Ovary (tissue), 9 donors: Measurements from ENCODE around the gene SHLD1. TPM values are rescaled to one million over a fixed set of nuclear protein-coding genes. Genes with fewer than 3 reads are reported as not detected.

ENCODE experiments used
- DNase-seq, 5 donors: peaks; one replicate each; pipeline ENCODE4 v3.0.0-alpha.2; 2019 to 2020
- H3K27ac ChIP-seq, 2 donors: fragments of 200-600 bp; one replicate each; pipeline versions ENCODE4 v1.5.1 to v1.8.0; 2019 to 2022
- H3K27me3 ChIP-seq: fragments of 200-600 bp; one replicate; pipeline ENCODE4 v1.8.0; 2022
- H3K36me3 ChIP-seq: fragments of 200-600 bp; sonication (generic); one replicate; pipeline ENCODE4 v1.5.1; 2019
- H3K4me1 ChIP-seq: one replicate; pipeline ENCODE4 v1.8.1; 2013; ENCODE audit warnings: mild to moderate bottlenecking, moderate library complexity; ENCODE audit not compliant: insufficient read depth
- H3K4me3 ChIP-seq: fragments of 200-600 bp; sonication (generic); one replicate; pipeline ENCODE4 v1.5.1; 2017
- H3K9me3 ChIP-seq, 2 donors: fragments of 200-600 bp in 1 of 2; sonication (generic) in 1 of 2; one replicate each; pipeline versions ENCODE4 v1.5.1 to v1.8.1; 2013 to 2019; ENCODE audit warnings: mild to moderate bottlenecking in 1 of 2, moderate library complexity in 1 of 2
- EP300 ChIP-seq: sonication (generic); formaldehyde crosslinking; IDR thresholded peaks from one replicate; pipeline ENCODE4 v1.6.1; 2017; ENCODE audit warnings: antibody characterized with exemption
- POLR2A ChIP-seq: fragments of 450-650 bp; IDR thresholded peaks from one replicate; pipeline ENCODE4 v1.6.1; 2017; ENCODE audit warnings: antibody characterized with exemption, mild to moderate bottlenecking, moderate library complexity
- WGBS, 3 donors: extraction: QIAGEN DNeasy Blood & Tissue Kit in 1 of 3; methylation state at CpG; one replicate each; pipeline versions ENCODE4 v1.1.5 to v1.1.7; 2013 to 2017; 5-methylcytosine and 5-hydroxymethylcytosine counted together
- intact Hi-C, 4 donors: fragments of 100-400 bp; cut with DNase I; formaldehyde crosslinking; loops; one replicate each; pipeline versions ENCODE4 v1.11.0 to v1.15.1; 2022 to 2023
- polyA plus RNA-seq, 2 donors: library from polyadenylated mRNA; stranded (reverse); fragments of 200-250 nt in 1 of 2; fragments of 350-450 nt in 1 of 2; fragmentation: Illumina TruSeq in 1 of 2; extraction: RNeasy Lipid Tissue Mini Kit (QIAGEN cat#74804) in 1 of 2; gene quantifications; one replicate each; pipeline ENCODE4 v1.2.3, GENCODE V29; 2013 to 2014
- total RNA-seq, 7 donors: library from RNA; depleted of rRNA in 2 of 7; stranded (reverse); fragments of >200 nt in 2 of 7; fragmentation: NEBNext Ultra II Directional in 3 of 7; extraction: Animal tissue kit (Norgen Biotek cat#: 25700) in 3 of 7; gene quantifications; one replicate each; pipeline versions ENCODE4 v1.1.0 to v1.2.4, GENCODE V29; 2016 to 2023
- TF ChIP-seq, protein P1 (sequence below), 3 donors: fragments of 450-650 bp in 2 of 3; fragments of 200-600 bp in 1 of 3; IDR thresholded peaks; one replicate each; pipeline versions ENCODE4 v1.5.1 to v1.8.0; 2016 to 2022; ENCODE audit warnings: antibody characterized with exemption in 3 of 3, mild to moderate bottlenecking in 1 of 3
- donor health status: DM: no; HTN: no; CAD: no; lungs with moderate emphysema.
- donor health status: DM: no; HTN: no; CAD: no.
- donor health status: Bipolar disorder and iron deficiency.
- donor health status: DM: yes; HTN: yes; CAD: no.
- donor health status: DM: no; HTN: no; CAD: no.
- donor health status: DM: yes; HTN: yes; CAD: no.

The SHLD1 gene
- total and polyA plus RNA-seq, 9 donors = 3.8 to 12.4 (median 7.2) TPM

- H3K27ac ChIP-seq = no peak overlapping the region
- TF ChIP-seq POLR2A (no peak), EP300 (no peak)
- TF ChIP-seq, protein P1, sequence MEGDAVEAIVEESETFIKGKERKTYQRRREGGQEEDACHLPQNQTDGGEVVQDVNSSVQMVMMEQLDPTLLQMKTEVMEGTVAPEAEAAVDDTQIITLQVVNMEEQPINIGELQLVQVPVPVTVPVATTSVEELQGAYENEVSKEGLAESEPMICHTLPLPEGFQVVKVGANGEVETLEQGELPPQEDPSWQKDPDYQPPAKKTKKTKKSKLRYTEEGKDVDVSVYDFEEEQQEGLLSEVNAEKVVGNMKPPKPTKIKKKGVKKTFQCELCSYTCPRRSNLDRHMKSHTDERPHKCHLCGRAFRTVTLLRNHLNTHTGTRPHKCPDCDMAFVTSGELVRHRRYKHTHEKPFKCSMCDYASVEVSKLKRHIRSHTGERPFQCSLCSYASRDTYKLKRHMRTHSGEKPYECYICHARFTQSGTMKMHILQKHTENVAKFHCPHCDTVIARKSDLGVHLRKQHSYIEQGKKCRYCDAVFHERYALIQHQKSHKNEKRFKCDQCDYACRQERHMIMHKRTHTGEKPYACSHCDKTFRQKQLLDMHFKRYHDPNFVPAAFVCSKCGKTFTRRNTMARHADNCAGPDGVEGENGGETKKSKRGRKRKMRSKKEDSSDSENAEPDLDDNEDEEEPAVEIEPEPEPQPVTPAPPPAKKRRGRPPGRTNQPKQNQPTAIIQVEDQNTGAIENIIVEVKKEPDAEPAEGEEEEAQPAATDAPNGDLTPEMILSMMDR (IDR thresholded peaks at IDR 0.05) = no peak
- H3K27me3 ChIP-seq = no peaks in the 10 kb centered on the region
- no peaks in the 10 kb centered on the region for H3K36me3 ChIP-seq
- intact Hi-C loops = no loop called here
- WGBS, 3 donors = 80 to 85% (median 81%) methylated on average over 9 of the region's 9 CpGs
- H3K9me3 ChIP-seq = no peaks in the 10 kb centered on the region
- no peaks in the 10 kb centered on the region for H3K4me1 ChIP-seq
- DNase-seq = no peak
- H3K4me3 ChIP-seq = no peak overlapping the region
Observed at GRCh38 chr20:5706797-5707196, 43.4 kb upstream of the SHLD1 start.

DNA sequence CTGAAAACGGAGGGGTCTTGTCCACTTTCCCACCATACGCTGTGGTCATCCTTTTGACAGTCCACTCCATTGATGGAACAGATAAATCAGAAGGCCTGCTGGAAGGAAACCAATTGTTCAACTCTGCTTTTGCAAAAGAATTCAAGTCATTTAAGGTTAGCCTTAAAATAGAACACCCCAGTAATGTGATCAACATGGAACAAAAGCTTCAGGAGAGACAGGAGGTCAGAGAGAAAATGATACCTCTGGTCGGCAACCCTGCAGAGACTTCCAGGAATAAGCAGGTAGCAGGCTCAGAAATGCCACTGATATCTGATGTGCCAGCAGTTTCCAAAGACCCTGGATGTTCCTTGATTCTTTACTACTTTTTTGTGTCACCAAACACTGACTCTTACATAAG lies 39.6 kb upstream of the SHLD1 start:
- Histone ChIP-seq H3K4me1 (no peaks in the 10 kb centered on the region), H3K9me3 (no peaks in the 10 kb centered on the region), H3K27ac (no peak overlapping the region), H3K4me3 (no peak overlapping the region), H3K27me3 (no peaks in the 10 kb centered on the region), H3K36me3 (no peaks in the 10 kb centered on the region)
- no peak for DNase-seq
- intact Hi-C loops = no loop called here
- WGBS, 3 donors = 55 to 70% (median 68%) methylated on average over 3 of the region's 3 CpGs
- TF ChIP-seq EP300 (no peak), POLR2A (no peak)
- TF ChIP-seq, protein P1 (IDR thresholded peaks at IDR 0.05) = no peak

GRCh38 chr20:5714261-5715041 lies 35.8 kb upstream of the SHLD1 start:
- 52 to 64% (median 53%) methylated on average over 4 of the region's 4 CpGs for WGBS, 3 donors
- TF ChIP-seq POLR2A = no peak
- no peak for DNase-seq
- intact Hi-C loops = no loop called here
- Histone ChIP-seq H3K27ac (no peak overlapping the region), H3K27me3 (no peaks in the 10 kb centered on the region), H3K9me3 (no peaks in the 10 kb centered on the region), H3K36me3 (no peaks in the 10 kb centered on the region), H3K4me1 (no peaks in the 10 kb centered on the region), H3K4me3 (no peak overlapping the region)

GRCh38 chr20:5715071-5715841 lies 34.9 kb upstream of the SHLD1 start:
- DNase-seq = no peak
- Histone ChIP-seq H3K27me3 (no peaks in the 10 kb centered on the region), H3K4me1 (no peaks in the 10 kb centered on the region), H3K4me3 (no peak overlapping the region), H3K27ac (no peak overlapping the region), H3K9me3 (no peaks in the 10 kb centered on the region), H3K36me3 (no peaks in the 10 kb centered on the region)
- intact Hi-C loops = no loop called here
- 88 to 94% (median 90%) methylated on average over 5 of the region's 5 CpGs for WGBS, 3 donors
- TF ChIP-seq, protein P1 (IDR thresholded peaks at IDR 0.05) = no peak
- no peak for TF ChIP-seq POLR2A
- TF ChIP-seq EP300 = no peak

DNA sequence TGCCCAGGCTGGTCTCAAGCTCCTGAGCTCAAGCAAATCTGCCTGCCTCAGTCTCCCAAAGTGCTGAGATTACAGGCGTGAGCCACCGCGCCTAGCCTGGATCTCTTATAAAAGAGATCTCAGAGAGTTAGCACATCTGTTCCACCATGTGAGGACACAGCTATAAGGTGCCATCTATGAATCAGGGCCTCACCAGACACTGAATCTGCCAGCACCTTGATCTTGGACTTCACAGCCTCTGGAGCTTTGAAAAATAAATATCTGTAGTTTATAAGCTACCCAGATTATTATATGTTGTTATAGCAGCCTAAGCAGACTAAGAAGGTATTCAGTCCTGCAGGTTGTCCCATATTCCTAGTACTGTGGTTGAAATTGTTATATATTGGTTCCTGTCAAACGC lies 33.2 kb upstream of the SHLD1 start:
- TF ChIP-seq, protein P1 (IDR thresholded peaks at IDR 0.05) = no peak
- TF ChIP-seq POLR2A = no peak
- TF ChIP-seq EP300 = no peak
- Histone ChIP-seq H3K4me3 (no peak overlapping the region), H3K36me3 (no peaks in the 10 kb centered on the region), H3K27me3 (no peaks in the 10 kb centered on the region), H3K9me3 (no peaks in the 10 kb centered on the region), H3K27ac (no peak overlapping the region), H3K4me1 (no peaks in the 10 kb centered on the region)
- intact Hi-C loops = no loop called here
- WGBS, 3 donors = 91 to 96% (median 93%) methylated on average over 4 of the region's 4 CpGs
- DNase-seq = no peak
